MCF 10A (cell line): ENCODE data around the gene BMERB1. TPM values are rescaled to one million over a fixed set of nuclear protein-coding genes. Genes with fewer than 3 reads are reported as not detected.

Experiments
- BruUV-seq: library from RNA; stranded (reverse); fragments of 400-500 nt; replicated peaks from 2 replicates; lab custom pipeline; 2021; lab: Mats Ljungman, UMichigan
- CTCF ChIA-PET: fragments of 300-600 bp; sonication (Branson Sonifier 250); formaldehyde crosslinking; extraction: SDS; loops from one replicate; lab custom pipeline; 2021; ENCODE audit warnings: antibody characterized with exemption, inconsistent platforms; lab: Yijun Ruan, JAX
- POLR2A ChIA-PET: fragments of 300-600, 350-650 bp; sonication (Branson Sonifier 250); formaldehyde crosslinking; extraction: SDS; loops from one replicate; lab custom pipeline; 2020; ENCODE audit warnings: antibody characterized with exemption, inconsistent platforms; lab: Yijun Ruan, JAX
- DNase-seq: peaks from one replicate; pipeline ENCODE4 v3.0.0-alpha.2; 2018; ENCODE audit not compliant: unreplicated experiment
- H3K27ac Mint-ChIP-seq: one replicate; pipeline ENCODE4 v1.8.0; 2022; ENCODE audit warnings: mild to moderate bottlenecking, low read depth, mixed read lengths; ENCODE audit not compliant: unreplicated experiment
- H3K27me3 Mint-ChIP-seq: one replicate; pipeline ENCODE4 v1.8.0; 2022; ENCODE audit warnings: mixed read lengths; ENCODE audit not compliant: insufficient read depth, unreplicated experiment
- H3K36me3 Mint-ChIP-seq: one replicate; pipeline ENCODE4 v1.8.0; 2022; ENCODE audit warnings: mild to moderate bottlenecking, moderate library complexity, mixed read lengths; ENCODE audit not compliant: insufficient read depth, unreplicated experiment
- H3K4me1 Mint-ChIP-seq: one replicate; pipeline ENCODE4 v1.8.0; 2022; ENCODE audit warnings: mixed read lengths; ENCODE audit not compliant: insufficient read depth, unreplicated experiment
- H3K4me3 Mint-ChIP-seq: one replicate; pipeline ENCODE4 v1.8.0; 2022; ENCODE audit warnings: mild to moderate bottlenecking, moderate library complexity, mixed read lengths; ENCODE audit not compliant: unreplicated experiment
- H3K9me3 Mint-ChIP-seq: one replicate; pipeline ENCODE4 v1.8.0; 2022; ENCODE audit warnings: mixed read lengths; ENCODE audit not compliant: unreplicated experiment
- intact Hi-C: fragments of 100-400 bp; cut with micrococcal nuclease; formaldehyde crosslinking; loops from 2 replicates; pipeline ENCODE4 v1.14.1; 2022
- total RNA-seq: library from RNA; stranded (reverse); gene quantifications from 2 replicates; pipeline ENCODE4 v1.2.3, GENCODE V29; 2022
- TF ChIP-seq, protein P1 (sequence below): fragments of 200-600 bp; IDR thresholded peaks from one replicate; pipeline ENCODE4 v1.8.0; 2022; ENCODE audit warnings: antibody characterized with exemption, mild to moderate bottlenecking; ENCODE audit not compliant: unreplicated experiment

BMERB1 gene
- total RNA-seq, 1 experiment from 2014 or later: 3.3 TPM

DNA sequence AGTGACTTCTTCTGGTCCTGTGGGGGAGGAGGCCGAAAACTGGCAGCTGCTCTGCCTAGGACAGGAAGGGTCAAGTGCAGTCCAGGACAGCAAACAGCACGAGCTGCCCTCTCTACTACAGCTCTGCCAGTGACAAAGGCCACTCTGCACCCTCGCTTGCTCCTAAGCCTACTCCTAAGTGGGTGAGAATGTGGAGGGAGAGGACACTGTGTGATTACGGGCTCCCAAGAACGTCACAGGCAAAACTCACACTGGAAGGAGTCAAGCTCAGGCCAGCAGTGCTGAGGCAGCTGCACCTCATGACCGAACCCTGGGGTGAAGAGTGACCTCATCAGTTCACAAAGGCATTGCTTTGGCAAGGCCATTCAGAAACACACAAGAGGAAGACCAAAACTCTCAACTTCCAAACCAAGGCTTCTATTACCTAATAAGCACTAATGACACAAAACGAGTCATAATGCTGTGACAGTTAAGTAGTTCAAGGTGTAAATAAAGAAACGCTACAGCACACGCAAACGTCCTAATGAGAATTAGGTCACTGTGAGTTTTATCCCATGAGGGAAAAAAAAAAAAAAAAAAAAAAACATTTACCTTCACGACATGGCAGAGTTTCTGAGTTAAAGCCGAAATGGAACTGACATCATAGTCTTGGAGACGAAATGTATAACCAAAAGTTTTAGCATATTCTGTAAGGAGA, 173.5 kb downstream of the BMERB1 start:
- peaks cover 66% of the 10 kb centered on the region for H3K36me3 Mint-ChIP-seq
- intact Hi-C loops: no loop called here
- TF ChIP-seq, protein P1, sequence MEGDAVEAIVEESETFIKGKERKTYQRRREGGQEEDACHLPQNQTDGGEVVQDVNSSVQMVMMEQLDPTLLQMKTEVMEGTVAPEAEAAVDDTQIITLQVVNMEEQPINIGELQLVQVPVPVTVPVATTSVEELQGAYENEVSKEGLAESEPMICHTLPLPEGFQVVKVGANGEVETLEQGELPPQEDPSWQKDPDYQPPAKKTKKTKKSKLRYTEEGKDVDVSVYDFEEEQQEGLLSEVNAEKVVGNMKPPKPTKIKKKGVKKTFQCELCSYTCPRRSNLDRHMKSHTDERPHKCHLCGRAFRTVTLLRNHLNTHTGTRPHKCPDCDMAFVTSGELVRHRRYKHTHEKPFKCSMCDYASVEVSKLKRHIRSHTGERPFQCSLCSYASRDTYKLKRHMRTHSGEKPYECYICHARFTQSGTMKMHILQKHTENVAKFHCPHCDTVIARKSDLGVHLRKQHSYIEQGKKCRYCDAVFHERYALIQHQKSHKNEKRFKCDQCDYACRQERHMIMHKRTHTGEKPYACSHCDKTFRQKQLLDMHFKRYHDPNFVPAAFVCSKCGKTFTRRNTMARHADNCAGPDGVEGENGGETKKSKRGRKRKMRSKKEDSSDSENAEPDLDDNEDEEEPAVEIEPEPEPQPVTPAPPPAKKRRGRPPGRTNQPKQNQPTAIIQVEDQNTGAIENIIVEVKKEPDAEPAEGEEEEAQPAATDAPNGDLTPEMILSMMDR: no peak
- H3K27me3 Mint-ChIP-seq: no peaks in the 10 kb centered on the region
- no peak overlapping the region for H3K4me3 Mint-ChIP-seq
- H3K4me1 Mint-ChIP-seq: no peaks in the 10 kb centered on the region
- BruUV-seq: no TSS peak
- ChIA-PET POLR2A (interaction anchor here (1.4 kb wide), 1 partner anchor 17 kb away, joined by 3 read pairs; no protein-coding TSS in a partner anchor), CTCF (interaction anchor here (0.5 kb wide), 1 partner anchor 96 kb away, joined by 4 read pairs; no protein-coding TSS in a partner anchor)
- H3K9me3 Mint-ChIP-seq: no peaks in the 10 kb centered on the region
- no peak overlapping the region for H3K27ac Mint-ChIP-seq
- DNase-seq: peak; percentile 15

- intact Hi-C loops: no loop called here
- Mint-ChIP-seq H3K4me3 (no peak overlapping the region), H3K27me3 (no peaks in the 10 kb centered on the region), H3K9me3 (no peaks in the 10 kb centered on the region), H3K4me1 (peaks cover 2% of the 10 kb centered on the region), H3K36me3 (peaks cover 67% of the 10 kb centered on the region), H3K27ac (no peak overlapping the region)
- peak; percentile 34 for DNase-seq
- TF ChIP-seq, protein P1: no peak
- POLR2A ChIA-PET: interaction anchor here (1.4 kb wide), 2 partner anchors 11 to 18 kb away, joined by 3 to 4 read pairs; no protein-coding TSS in a partner anchor
- CTCF ChIA-PET: interaction anchor here (0.5 to 1.1 kb wide), 3 partner anchors 18 to 95 kb away, joined by 3 to 4 read pairs (median 4); no protein-coding TSS in a partner anchor
- no TSS peak for BruUV-seq
Measured at GRCh38 chr16:15608398-15609285, 174.3 kb downstream of the BMERB1 start.

DNA sequence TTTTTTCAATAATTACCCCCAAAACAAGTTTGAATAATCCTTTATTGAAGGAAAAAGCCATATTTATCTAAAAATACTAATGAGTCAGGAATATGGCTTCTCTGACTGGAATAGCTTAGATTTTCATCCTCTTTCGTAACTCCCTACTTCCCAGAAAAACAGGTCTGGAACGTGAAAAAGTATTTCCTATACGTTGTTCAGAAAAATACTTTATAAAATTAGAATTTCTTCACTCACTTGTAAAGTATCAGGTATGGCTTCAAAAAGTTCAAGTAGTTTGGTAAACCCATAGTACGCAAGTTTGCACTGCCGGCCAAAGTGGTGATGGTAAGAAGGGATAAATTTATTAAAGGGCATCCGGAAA, 174.9 kb downstream of the BMERB1 start:
- Mint-ChIP-seq H3K27me3 (no peaks in the 10 kb centered on the region), H3K36me3 (peaks cover 68% of the 10 kb centered on the region), H3K4me3 (no peak overlapping the region), H3K9me3 (no peaks in the 10 kb centered on the region), H3K4me1 (peaks cover 6% of the 10 kb centered on the region), H3K27ac (no peak overlapping the region)
- ChIA-PET POLR2A (interaction anchor here (1.4 kb wide), 1 partner anchor 11 kb away, joined by 4 read pairs; no protein-coding TSS in a partner anchor), CTCF (interaction anchor here (1.1 kb wide), 1 partner anchor 26 kb away, joined by 3 read pairs; no protein-coding TSS in a partner anchor)
- no TSS peak for BruUV-seq
- intact Hi-C loops: no loop called here
- no peak for DNase-seq
- TF ChIP-seq, protein P1: no peak

DNA sequence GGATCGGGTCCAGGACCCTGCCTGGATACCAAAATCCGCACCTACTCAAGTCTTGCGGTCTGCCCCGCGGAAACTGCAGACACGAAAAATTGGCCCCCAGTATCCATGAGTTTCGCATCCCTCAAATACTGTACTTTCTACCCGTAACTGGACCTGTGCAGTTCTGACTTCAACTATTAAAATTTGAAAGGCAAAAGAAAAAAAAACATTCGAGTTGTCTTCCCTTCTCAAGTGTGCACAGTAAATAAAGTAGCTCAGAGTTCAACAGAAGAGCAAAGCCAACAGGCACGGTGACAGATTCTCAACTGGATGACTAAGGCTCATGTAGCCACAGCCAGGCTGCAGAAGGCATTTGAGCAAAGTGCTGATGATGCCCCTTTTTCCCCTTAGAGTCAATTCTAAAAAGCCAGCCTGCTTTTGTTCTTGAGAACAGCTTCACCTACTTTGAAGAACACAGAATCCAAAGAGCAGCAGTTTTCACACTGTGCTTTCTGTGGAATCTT, 176.0 kb downstream of the BMERB1 start:
- H3K27me3 Mint-ChIP-seq: no peaks in the 10 kb centered on the region
- peaks cover 79% of the 10 kb centered on the region for H3K36me3 Mint-ChIP-seq
- intact Hi-C loops: no loop called here
- H3K4me1 Mint-ChIP-seq: peaks cover 6% of the 10 kb centered on the region
- CTCF ChIA-PET: no interaction called here
- no peak overlapping the region for H3K27ac Mint-ChIP-seq
- no peak overlapping the region for H3K4me3 Mint-ChIP-seq
- TF ChIP-seq, protein P1: no peak
- no peaks in the 10 kb centered on the region for H3K9me3 Mint-ChIP-seq
- no peak for DNase-seq
- POLR2A ChIA-PET: interaction anchor here (0.6 to 1.1 kb wide), 2 partner anchors 14 to 26 kb away, joined by 3 read pairs; no protein-coding TSS in a partner anchor
- no TSS peak for BruUV-seq
